ENCODE results near the gene KRTAP5-8.

DNA sequence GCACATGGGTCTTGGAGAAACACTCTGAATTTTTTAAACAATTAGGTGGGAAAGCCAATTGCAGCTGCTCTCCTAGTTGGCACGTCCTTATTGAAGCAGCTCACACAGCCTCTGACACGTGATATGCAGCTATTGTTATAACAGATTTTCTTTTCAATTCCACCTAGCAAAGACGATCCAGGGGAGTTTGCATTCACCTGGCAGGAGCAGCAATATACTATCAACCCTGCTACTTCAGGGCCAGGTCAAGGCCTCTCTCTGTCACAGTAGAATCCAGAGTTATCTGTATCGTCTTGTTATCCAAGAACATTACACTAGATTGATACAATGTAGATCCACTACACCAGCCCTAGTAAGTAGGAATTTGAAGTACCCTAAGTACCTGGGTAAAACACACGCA is 36.6 kb downstream of the KRTAP5-8 start:
- TF ChIP-seq, protein P1, sequence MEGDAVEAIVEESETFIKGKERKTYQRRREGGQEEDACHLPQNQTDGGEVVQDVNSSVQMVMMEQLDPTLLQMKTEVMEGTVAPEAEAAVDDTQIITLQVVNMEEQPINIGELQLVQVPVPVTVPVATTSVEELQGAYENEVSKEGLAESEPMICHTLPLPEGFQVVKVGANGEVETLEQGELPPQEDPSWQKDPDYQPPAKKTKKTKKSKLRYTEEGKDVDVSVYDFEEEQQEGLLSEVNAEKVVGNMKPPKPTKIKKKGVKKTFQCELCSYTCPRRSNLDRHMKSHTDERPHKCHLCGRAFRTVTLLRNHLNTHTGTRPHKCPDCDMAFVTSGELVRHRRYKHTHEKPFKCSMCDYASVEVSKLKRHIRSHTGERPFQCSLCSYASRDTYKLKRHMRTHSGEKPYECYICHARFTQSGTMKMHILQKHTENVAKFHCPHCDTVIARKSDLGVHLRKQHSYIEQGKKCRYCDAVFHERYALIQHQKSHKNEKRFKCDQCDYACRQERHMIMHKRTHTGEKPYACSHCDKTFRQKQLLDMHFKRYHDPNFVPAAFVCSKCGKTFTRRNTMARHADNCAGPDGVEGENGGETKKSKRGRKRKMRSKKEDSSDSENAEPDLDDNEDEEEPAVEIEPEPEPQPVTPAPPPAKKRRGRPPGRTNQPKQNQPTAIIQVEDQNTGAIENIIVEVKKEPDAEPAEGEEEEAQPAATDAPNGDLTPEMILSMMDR (conservative IDR thresholded peaks at IDR 0.05): no peak
- TF ChIP-seq EZH2 (IDR thresholded peaks at IDR 0.05; ENCODE audit: low read depth): no peak

Measured in PC-9 (cell line).